GM06990 (cell line): ENCODE data around the gene ADAMTS6.
"Not testable (repeated sequence)": the region's sequence is repeated elsewhere in the genome, so short reads cannot be mapped to it uniquely, and the experiment has no call there.

ENCODE experiments used
- DNase-seq: peaks from one replicate; pipeline ENCODE4 v3.0.0-alpha.2; 2011; ENCODE audit not compliant: insufficient read length; ENCODE audit errors: extremely low read depth
- H3K27me3 ChIP-seq: replicated peaks from 2 replicates; pipeline ENCODE4 v1.6.0; 2011; ENCODE audit warnings: low read length; ENCODE audit not compliant: control insufficient read depth, insufficient read depth
- H3K36me3 ChIP-seq: 2 replicates; pipeline ENCODE4 v1.5.1; 2011; ENCODE audit warnings: low read length; ENCODE audit not compliant: control insufficient read depth, insufficient read depth
- H3K4me3 ChIP-seq: replicated peaks from 2 replicates; pipeline ENCODE4 v1.5.1; 2011; ENCODE audit warnings: low read depth, mild to moderate bottlenecking, control low read depth, low read length
- CTCF ChIP-seq: IDR thresholded peaks from 2 replicates; pipeline ENCODE4 v1.5.1; 2011; ENCODE audit warnings: low read length, control low read depth, mild to moderate bottlenecking, inconsistent platforms; ENCODE audit not compliant: insufficient read depth, poor library complexity, severe bottlenecking

The ADAMTS6 gene

GRCh38 chr5:65382582-65382981 is 99.1 kb downstream of the ADAMTS6 start:
- DNase-seq = no peak
- Histone ChIP-seq H3K4me3 (no peak overlapping the region), H3K36me3 (no peaks in the 10 kb centered on the region), H3K27me3 (no peaks in the 10 kb centered on the region)
- TF ChIP-seq CTCF = no peak

DNA sequence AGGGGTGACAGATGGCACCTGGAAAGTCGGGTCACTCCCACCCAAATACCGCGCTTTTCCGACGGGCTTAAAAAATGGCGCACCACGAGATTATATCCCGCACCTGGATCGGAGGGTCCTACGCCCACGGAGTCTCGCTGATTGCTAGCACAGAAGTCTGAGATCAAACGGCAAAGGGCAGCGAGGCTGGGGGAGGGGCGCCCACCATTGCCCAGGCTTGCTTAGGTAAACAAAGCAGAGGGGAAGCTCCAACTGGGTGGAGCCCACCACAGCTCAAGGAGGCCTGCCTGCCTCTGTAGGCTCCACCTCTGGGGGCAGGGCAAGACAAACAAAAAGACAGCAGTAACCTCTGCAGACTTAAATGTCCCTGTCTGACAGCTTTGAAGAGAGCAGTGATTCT is 111.2 kb downstream of the ADAMTS6 start:
- H3K27me3 ChIP-seq, H3K4me3 ChIP-seq, DNase-seq, H3K36me3 ChIP-seq: not testable (repeated sequence)

GRCh38 chr5:65366655-65367054 is 115.1 kb downstream of the ADAMTS6 start:
- Histone ChIP-seq H3K27me3 (no peaks in the 10 kb centered on the region), H3K4me3 (no peak overlapping the region), H3K36me3 (no peaks in the 10 kb centered on the region)
- no peak for DNase-seq
- TF ChIP-seq CTCF = no peak

DNA sequence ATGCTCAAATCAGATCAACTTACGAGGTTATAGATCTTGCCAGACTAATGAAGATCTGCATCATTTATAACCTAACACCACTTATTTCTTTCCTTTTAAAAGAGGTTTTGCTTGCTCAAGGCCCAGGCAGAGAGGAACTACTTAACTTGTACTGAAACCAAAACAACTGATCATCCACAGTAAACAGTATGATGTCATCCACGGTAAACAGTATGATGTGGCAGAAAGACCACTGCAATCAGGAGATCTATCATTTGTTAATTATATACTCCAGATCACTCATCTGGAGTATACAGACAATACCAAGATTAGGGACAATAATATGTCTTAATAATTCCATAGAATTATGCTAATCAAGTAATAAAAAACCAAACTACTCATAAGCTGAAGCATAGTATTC is 116.8 kb downstream of the ADAMTS6 start:
- DNase-seq = peak; percentile 1
- Histone ChIP-seq H3K4me3 (no peak overlapping the region), H3K36me3 (no peaks in the 10 kb centered on the region), H3K27me3 (no peaks in the 10 kb centered on the region)
- no peak for TF ChIP-seq CTCF

- Histone ChIP-seq H3K36me3 (no peaks in the 10 kb centered on the region), H3K27me3 (no peaks in the 10 kb centered on the region), H3K4me3 (no peak overlapping the region)
- DNase-seq = no peak
- no peak for TF ChIP-seq CTCF
Observed at GRCh38 chr5:65363499-65363898, 118.2 kb downstream of the ADAMTS6 start.

DNA sequence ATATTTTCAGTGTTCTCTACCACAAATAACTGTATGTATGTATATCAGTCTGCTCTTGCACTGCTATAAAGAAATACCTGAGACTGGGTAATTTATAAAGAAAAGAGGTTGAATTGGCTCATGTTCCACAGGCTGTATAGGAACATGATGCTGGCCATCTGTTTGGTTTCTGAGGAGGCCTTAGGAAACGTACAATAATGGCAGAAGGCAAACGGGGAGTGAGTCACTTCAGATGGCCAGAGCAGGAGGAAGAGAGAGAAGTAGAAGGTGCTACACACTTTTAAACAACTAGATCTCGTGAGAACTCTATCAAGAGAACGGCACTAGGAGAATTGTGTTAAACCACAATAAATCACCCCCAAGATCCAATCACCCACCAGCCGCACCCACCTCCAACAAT is 121.7 kb downstream of the ADAMTS6 start:
- no peak for TF ChIP-seq CTCF
- DNase-seq = no peak
- H3K36me3 ChIP-seq = no peaks in the 10 kb centered on the region
- H3K4me3 ChIP-seq = no peak overlapping the region
- no peaks in the 10 kb centered on the region for H3K27me3 ChIP-seq

DNA sequence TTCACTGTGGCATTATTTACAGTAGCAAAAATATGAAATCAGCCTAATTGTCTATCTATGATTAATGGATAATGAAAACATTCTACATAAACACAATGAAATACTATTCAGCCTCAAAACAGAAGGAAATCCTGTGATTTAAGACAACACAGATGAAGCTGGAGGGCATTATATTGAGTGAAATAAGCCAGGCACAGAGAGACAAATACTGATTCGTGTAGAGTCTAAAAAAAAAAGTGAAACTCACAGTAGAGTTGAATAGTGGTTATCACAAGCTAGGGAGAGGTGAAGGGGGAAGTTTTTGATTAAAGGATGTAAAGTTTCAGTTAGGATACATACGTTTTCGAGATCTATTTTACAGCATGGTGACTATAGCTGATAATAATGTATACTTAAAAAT is 122.2 kb downstream of the ADAMTS6 start:
- TF ChIP-seq CTCF = no peak
- Histone ChIP-seq H3K36me3 (no peaks in the 10 kb centered on the region), H3K27me3 (no peaks in the 10 kb centered on the region), H3K4me3 (no peak overlapping the region)
- DNase-seq = no peak
